A375 (cell line): ENCODE data around the gene TRAF4. TPM values are rescaled to one million over a fixed set of nuclear protein-coding genes. Genes with fewer than 3 reads are reported as not detected.

Experiments used
- small RNA-seq: library from RNA; depleted of rRNA; stranded (forward); fragments of <200 nt; gene quantifications from one replicate; pipeline ENCODE3, GENCODE V24; 2014
- total RNA-seq: library from RNA; depleted of rRNA; stranded (reverse); fragments of >200 nt; shearing (Covaris generic); gene quantifications from 2 replicates; pipeline ENCODE4 v1.2.3, GENCODE V29; 2014; rRNA removed

TRAF4 gene, protein sequence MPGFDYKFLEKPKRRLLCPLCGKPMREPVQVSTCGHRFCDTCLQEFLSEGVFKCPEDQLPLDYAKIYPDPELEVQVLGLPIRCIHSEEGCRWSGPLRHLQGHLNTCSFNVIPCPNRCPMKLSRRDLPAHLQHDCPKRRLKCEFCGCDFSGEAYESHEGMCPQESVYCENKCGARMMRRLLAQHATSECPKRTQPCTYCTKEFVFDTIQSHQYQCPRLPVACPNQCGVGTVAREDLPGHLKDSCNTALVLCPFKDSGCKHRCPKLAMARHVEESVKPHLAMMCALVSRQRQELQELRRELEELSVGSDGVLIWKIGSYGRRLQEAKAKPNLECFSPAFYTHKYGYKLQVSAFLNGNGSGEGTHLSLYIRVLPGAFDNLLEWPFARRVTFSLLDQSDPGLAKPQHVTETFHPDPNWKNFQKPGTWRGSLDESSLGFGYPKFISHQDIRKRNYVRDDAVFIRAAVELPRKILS
- 91.1 and 92.0 TPM in 2 replicates for total RNA-seq

DNA sequence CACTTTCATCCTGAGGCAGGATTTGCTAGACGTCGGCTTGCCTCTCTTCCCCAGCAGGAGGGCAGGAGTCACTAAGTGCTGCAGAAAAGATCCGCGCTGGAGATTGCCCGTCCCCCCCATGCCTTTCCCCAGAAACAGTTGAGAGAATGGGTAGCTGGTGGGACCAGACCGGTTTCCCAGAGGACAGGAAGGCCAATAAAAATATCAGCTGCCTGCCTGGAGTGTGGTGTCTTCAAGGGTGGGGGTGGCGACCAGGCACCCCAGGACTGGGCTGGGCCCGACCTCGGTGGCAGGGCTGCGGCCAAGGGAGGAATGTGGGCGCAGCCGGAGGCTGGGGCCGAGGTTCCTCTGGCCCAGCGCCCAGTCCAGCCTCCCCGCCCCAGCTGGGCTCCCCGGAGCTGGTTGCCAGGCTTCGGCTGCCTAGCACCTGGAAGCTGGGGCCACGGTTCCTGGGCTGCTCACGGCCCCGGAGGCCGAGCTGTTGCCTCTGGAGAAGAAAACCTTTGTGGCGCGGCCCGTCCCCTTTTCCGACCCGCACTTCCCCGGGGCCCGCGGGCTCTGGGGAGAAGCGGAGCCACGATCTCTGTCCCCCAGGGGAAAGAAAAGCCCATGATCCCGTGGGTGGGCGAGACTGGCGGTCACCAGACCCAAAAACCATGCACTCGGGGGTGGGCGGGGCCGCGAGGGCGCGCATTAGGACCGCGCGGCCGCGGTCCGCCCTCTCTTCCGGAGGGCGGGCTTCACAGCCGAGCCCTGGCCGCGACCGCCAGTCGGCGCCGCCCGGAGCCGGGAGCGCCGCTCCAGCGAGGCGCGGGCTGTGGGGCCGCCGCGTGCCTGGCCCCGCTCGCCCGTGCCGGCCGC, at the start of gene TRAF4:
Gene TRAF4, plus strand, starts transcription at position 769 of the 861 bp plus-strand sequence. CDS start 102 bp downstream, outside the sequence.

GRCh38 chr17:28711723-28712031, 32.1 kb upstream of the TRAF4 start, which contains the start of gene PROCA1:
Gene PROCA1 (minus strand): TSS chr17:28711888. CDS start chr17:28711660, 228 bp downstream.

DNA sequence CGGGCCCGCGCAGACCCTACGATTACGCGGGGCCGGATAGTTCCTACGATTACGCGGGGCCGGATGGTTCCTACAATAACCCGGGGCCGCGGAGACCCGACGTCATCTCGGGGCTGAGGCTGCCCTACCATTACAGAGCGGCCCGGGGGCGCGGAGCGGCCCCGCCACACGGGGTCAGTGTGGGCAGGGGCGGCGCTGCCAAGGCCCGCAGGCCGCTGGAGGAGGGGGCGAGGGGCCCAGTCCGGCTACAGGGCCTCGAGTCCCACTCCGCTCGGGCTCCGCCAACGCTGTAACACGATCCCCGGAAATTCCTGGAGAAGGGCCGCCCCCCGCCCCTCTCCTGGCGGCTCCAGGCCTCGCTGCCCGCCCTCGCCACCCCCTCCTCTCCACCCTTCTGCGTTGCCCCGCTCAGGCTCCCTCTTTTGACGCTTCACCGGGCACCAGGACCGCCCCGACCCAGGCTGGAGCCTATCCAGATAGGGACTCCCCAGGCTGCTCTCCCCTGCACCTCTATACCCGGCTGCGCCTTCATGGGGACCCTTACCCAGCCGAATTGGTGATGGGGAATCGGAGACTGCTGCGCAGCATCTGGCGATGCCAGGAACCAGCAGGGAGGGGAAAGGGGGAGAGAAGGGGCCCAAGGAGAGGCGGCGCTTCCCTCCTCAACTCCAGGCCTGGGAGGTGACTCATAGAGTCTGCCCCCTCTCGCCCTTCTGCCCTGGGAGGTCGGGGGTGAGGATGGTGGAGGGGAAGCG, 26.1 kb upstream of the TRAF4 start, which contains the start of gene RAB34:
Gene RAB34, minus strand, starts transcription at position 291 of the 755 bp plus-strand sequence. CDS start 602 bp downstream, outside the sequence.

DNA sequence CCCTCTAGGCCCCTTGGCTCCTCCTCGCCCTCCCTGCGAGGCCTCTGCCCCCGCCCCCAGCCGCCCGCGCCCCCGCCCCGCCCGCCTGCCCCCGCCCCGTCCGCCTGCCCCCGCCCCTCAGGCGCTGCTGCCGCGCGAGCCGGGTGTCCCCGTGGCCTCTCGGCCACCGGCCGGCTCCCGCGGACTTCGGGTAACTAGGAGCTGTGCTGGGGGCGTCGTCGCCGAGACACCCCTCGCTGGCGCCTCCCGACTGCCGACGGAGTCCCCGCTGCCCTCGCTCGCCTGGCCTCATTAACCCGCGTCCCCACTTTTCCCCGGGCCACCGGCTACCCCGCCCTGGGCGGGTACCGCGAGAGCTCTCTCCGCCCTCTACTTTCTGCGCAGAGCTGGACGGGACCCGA, 17.6 kb upstream of the TRAF4 start, which contains the start of gene TLCD1:
Gene TLCD1, minus strand, starts transcription at position 8 of the 401 bp plus-strand sequence. CDS start 136 bp downstream, outside the sequence.

DNA sequence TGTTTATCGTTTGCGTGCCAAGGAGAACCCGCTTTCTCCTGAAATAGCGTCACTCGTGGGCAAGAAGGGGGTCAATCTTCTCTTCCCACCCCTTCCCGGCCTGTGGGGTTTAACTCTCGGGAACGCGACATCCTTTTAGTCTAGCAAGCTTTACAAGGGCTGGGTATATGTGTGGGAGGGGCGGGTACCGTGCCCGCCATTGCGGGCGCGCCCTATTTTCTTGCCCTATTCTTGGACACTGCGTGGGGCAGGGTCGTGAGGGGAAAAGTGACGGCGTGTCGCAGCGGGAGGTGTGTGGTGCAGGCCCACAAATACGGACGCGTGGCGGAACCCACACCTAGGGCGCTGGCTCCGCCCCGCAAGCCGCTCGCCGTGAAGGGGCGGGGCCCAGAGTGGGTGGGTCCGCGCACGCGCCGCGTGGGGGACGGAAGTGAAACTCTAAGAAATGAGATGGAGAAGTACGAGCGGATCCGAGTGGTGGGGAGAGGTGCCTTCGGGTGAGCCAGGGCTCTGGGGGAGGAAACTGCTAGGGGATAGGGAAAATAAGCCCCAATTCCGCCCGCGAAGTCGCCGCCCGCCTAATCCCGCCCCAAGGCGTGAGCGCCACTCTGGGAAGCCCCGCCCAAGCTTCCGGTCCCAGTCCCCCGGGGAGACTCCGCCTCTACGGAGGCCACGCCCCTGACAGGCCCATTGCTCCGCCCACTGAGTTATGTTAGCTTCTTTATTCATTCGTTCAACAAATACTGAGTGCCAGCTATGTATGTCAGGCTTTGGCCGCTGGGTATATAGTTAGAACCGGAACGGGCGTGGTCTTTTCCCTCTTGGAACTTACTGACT, 15.2 kb upstream of the TRAF4 start, which contains the start of gene NEK8:
Gene NEK8, plus strand, starts transcription at position 425 of the 837 bp plus-strand sequence. Its CDS starts 26 bp downstream, at position 451.

Small RNA genes within 50 kb of the gene (small RNA-seq; reads per million reads assigned to genes)
- gene SNORD42A = not detected
- not detected for gene SNORD42B
- gene SNORD4A = not detected
- gene SNORD4B = not detected

Other genes starting within 250 kb of the TRAF4 start
- gene FOXN1, start 237.7 kb upstream of the TRAF4 start, total RNA-seq = 0.11 TPM in 1 of 2 replicates, not detected in the other
- gene UNC119, start 191.4 kb upstream of the TRAF4 start, total RNA-seq = 41.9 and 42.8 TPM in 2 replicates
- 64.5 and 79.7 TPM in 2 replicates for gene PIGS, start 172.5 kb upstream of the TRAF4 start, total RNA-seq
- gene ALDOC, start 167.1 kb upstream of the TRAF4 start, total RNA-seq = 116 and 133 TPM in 2 replicates
- 97.4 and 108 TPM in 2 replicates for gene SPAG5, start 145.0 kb upstream of the TRAF4 start, total RNA-seq
- gene RSKR, start 129.8 kb upstream of the TRAF4 start, total RNA-seq = 6.3 and 7.8 TPM in 2 replicates
- gene BLTP2, start 98.9 kb upstream of the TRAF4 start, total RNA-seq = 114 and 124 TPM in 2 replicates
- 44.1 and 50.7 TPM in 2 replicates for gene SDF2, start 82.1 kb upstream of the TRAF4 start, total RNA-seq
- 61.7 and 66.9 TPM in 2 replicates for gene SUPT6H, start 81.8 kb upstream of the TRAF4 start, total RNA-seq
- 7.3 and 10.3 TPM in 2 replicates for gene PROCA1, start 32.1 kb upstream of the TRAF4 start, total RNA-seq
- 217 and 273 TPM in 2 replicates for gene RAB34, start 26.1 kb upstream of the TRAF4 start, total RNA-seq
- 965 and 1,132 TPM in 2 replicates for gene RPL23A, start 24.0 kb upstream of the TRAF4 start, total RNA-seq
- gene TLCD1, start 17.8 kb upstream of the TRAF4 start, total RNA-seq = 16.1 and 18.9 TPM in 2 replicates
- gene NEK8, start 15.2 kb upstream of the TRAF4 start, total RNA-seq = 2.7 and 3.1 TPM in 2 replicates
- gene FAM222B, start 98.8 kb downstream of the TRAF4 start, total RNA-seq = 10.9 and 11.8 TPM in 2 replicates
- 24.2 and 35.3 TPM in 2 replicates for gene ERAL1, start 111.0 kb downstream of the TRAF4 start, total RNA-seq
- gene FLOT2, start 153.7 kb downstream of the TRAF4 start, total RNA-seq = 36.3 and 39.4 TPM in 2 replicates
- 19.3 and 20.6 TPM in 2 replicates for gene DHRS13, start 159.1 kb downstream of the TRAF4 start, total RNA-seq
- gene PHF12, start 207.5 kb downstream of the TRAF4 start, total RNA-seq = 23.2 and 23.6 TPM in 2 replicates